Peyer's patch (tissue), 4 donors: Measurements from ENCODE around the gene MERTK.

Experiments
- CTCF ChIP-seq, 6 experiments: fragments of 450-650 bp in 4 of 6; fragments of 200-600 bp in 2 of 6; sonication (generic) in 1 of 6; IDR thresholded peaks; one replicate each; pipeline ENCODE4 v1.5.1; 2017 to 2019; ENCODE audit warnings: antibody characterized with exemption in 6 of 6, mild to moderate bottlenecking in 3 of 6, moderate library complexity in 1 of 6
- POLR2A ChIP-seq, 2 donors: fragments of 450-650 bp; IDR thresholded peaks; one replicate each; pipeline ENCODE4 v1.5.1; 2017; ENCODE audit warnings: antibody characterized with exemption in 2 of 2, mild to moderate bottlenecking in 2 of 2, moderate library complexity in 2 of 2

GRCh38 chr2:111947219-111947618 is 48.8 kb downstream of the MERTK start:
- TF ChIP-seq CTCF (IDR thresholded peaks at IDR 0.05) (no peak), POLR2A (IDR thresholded peaks at IDR 0.05) (no peak)
